GM18505 (cell line): ENCODE data around the gene WRAP73.
"Not testable (repeated sequence)": the region's sequence is repeated elsewhere in the genome, so short reads cannot be mapped to it uniquely, and the experiment has no call there.

Experiments used
- ATAC-seq: cut with Tn5 transposase; IDR thresholded peaks from one replicate; pipeline ENCODE4 v1.9.1; 2021; ENCODE audit not compliant: unreplicated experiment
- POLR2A ChIP-seq: IDR thresholded peaks from 4 replicates; pipeline ENCODE4 v1.6.1; 2011; ENCODE audit warnings: borderline replicate concordance; ENCODE audit not compliant: insufficient read depth, insufficient read length; ENCODE audit errors: extremely low read depth

Gene WRAP73

GRCh38 chr1:3585940-3586568, 63.8 kb downstream of the WRAP73 start:
- TF ChIP-seq POLR2A: no peak
- ATAC-seq: no peak

DNA sequence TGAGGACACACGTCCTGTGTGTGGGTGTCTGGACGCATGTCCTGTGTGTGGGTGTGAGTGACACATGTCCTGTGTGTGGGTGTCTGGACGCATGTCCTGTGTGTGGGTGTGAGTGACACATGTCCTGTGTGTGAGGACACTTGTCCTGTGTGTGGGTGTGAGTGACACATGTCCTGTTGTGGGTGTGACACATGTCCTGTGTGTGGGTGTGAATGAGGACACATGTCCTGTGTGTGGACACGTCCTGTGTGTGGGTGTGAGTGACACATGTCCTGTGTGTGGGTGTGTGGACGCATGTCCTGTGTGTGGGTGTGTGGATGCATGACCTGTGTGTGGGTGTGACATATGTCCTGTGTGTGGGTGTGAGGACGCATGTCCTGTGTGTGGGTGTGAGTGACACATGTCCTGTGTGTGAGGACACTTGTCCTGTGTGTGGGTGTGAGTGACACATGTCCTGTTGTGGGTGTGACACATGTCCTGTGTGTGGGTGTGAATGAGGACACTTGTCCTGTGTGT, 64.5 kb downstream of the WRAP73 start:
- not testable (repeated sequence) for ATAC-seq

GRCh38 chr1:3584915-3585314, 65.0 kb downstream of the WRAP73 start:
- ATAC-seq: no peak
- no peak for TF ChIP-seq POLR2A

- not testable (repeated sequence) for ATAC-seq
These were observed 66.2 kb downstream of the WRAP73 start for GRCh38 chr1:3583751-3584150.

DNA sequence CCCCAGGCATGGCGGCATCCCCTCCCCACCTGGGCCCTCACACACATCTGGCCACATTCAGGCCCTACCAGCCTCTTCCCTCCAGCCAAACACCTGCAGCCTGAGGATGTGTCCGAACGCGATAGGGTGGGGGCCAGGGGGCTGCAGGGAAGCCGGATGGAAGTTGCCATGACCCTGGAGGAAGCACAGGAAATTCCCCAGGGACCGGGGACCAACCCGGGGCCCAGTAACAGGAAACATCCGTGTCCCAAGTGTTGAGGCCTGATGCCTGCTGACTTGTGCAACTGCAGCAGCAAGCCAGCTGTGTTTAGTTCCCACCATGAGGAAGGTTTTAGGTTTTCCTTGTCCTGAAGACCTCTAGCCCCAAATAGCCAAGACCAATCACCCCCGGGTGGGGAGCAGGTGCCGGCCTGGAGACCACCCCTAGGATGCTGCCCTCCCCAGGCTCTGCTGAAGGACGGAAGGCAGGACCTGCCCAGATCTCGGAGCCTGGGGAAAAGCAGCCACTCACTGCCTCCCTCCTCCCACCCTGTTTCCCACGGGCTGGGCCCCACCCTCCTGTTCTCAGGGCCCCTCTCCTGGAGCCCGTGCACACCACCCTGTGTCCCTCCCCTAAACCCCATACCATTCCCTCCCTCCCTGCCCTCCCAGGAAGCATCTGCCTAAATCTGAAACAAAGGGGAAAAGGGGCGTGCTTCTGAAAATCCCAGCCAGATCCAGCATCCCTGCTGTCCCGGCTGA, 68.4 kb downstream of the WRAP73 start:
- ATAC-seq: no peak
- TF ChIP-seq POLR2A: no peak
